Activated naive CD8-positive, alpha-beta T cell treated with anti-CD3 and anti-CD28 coated beads, Interleukin-2, amount 10 ng/mL, durations not matched to agents 7 days and 5 days (primary cell): Measurements from ENCODE around the gene DDR2. TPM values are rescaled to one million over a fixed set of nuclear protein-coding genes. Genes with fewer than 3 reads are reported as not detected.

Source experiments
- ATAC-seq: fragments of 150-1000 bp; cut with Tn5 transposase; one replicate; pipeline ENCODE4 v1.10.0; 2021; ENCODE audit warnings: low read depth, moderate library complexity
- POLR2A ChIA-PET: fragments of 350-600 bp; sonication (Branson Sonifier 250); formaldehyde crosslinking; loops from one replicate; lab custom pipeline; 2021; ENCODE audit warnings: antibody characterized with exemption; lab: Charles Lee
- DNase-seq: peaks from one replicate; pipeline ENCODE4 v3.0.0; 2021
- H3K27ac Mint-ChIP-seq: one replicate; pipeline ENCODE4 v1.8.0; 2022; ENCODE audit warnings: mild to moderate bottlenecking, mixed read lengths
- H3K27me3 Mint-ChIP-seq: one replicate; pipeline ENCODE4 v1.8.0; 2022; ENCODE audit warnings: mild to moderate bottlenecking, moderate library complexity, mixed read lengths
- H3K36me3 Mint-ChIP-seq: one replicate; pipeline ENCODE4 v1.8.0; 2021; ENCODE audit warnings: mild to moderate bottlenecking, mixed read lengths
- H3K4me1 Mint-ChIP-seq: one replicate; pipeline ENCODE4 v1.8.0; 2021; ENCODE audit warnings: mixed read lengths
- H3K4me3 Mint-ChIP-seq: one replicate; pipeline ENCODE4 v1.8.0; 2022; ENCODE audit warnings: mild to moderate bottlenecking, moderate library complexity, mixed read lengths
- H3K9me3 Mint-ChIP-seq: one replicate; pipeline ENCODE4 v1.8.0; 2021; ENCODE audit warnings: mixed read lengths
- total RNA-seq, 2 experiments: library from RNA; stranded (reverse); gene quantifications; one replicate each; pipeline ENCODE4 v1.2.3, GENCODE V29; 2021

DDR2 gene
- total RNA-seq, 2 experiments from 2014 or later: 0.14 to 0.34 TPM

- Mint-ChIP-seq H3K27ac (no peak overlapping the region), H3K27me3 (peaks cover 10% of the 10 kb centered on the region), H3K4me1 (no peaks in the 10 kb centered on the region), H3K9me3 (no peaks in the 10 kb centered on the region), H3K4me3 (no peak overlapping the region), H3K36me3 (no peaks in the 10 kb centered on the region)
- no peak for ATAC-seq
- no peak for DNase-seq
- POLR2A ChIA-PET: no interaction called here
Observed at GRCh38 chr1:162670928-162671663, 38.8 kb downstream of the DDR2 start.

DNA sequence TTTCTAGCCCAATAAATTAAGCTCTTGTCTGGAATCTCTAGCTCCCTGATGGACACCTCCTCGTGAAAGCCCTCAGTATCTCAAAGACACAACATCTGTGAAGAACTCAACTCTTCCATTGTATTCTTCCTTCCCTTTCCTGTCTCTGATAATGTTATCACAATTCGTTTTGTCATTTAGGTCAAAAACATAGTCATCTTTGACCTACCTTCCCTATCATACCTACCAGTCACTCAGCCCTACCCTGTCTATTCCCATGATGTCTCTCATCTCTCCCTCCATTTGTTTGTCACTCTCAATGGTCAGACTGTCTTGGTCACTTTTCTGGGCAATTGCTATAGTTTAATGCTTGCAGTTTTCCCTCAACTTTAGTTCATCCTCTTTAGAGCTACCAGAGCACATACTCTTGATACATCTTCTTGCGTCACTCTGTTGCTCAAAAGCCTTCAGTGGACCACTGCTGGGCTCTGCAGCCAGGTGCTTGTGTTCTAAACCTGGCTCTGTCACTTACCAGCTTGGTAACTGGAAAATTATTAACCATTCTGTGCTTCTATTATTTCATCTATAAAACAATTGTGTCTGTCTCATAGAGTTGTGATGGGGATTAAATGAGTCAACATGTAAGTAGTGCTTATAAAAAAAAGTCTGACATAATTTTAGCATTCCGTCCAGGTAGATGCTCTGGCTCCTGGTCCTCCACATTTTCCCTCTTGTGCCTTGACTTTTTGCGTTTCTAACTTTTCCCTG is 39.6 kb downstream of the DDR2 start:
- no peaks in the 10 kb centered on the region for H3K4me1 Mint-ChIP-seq
- ATAC-seq (no peak), DNase-seq (no peak)
- POLR2A ChIA-PET: no interaction called here
- no peaks in the 10 kb centered on the region for H3K36me3 Mint-ChIP-seq
- H3K9me3 Mint-ChIP-seq: no peaks in the 10 kb centered on the region
- peaks cover 7% of the 10 kb centered on the region for H3K27me3 Mint-ChIP-seq
- H3K4me3 Mint-ChIP-seq: no peak overlapping the region
- H3K27ac Mint-ChIP-seq: no peak overlapping the region

GRCh38 chr1:162672622-162673260 is 40.5 kb downstream of the DDR2 start:
- POLR2A ChIA-PET: no interaction called here
- DNase-seq (no peak), ATAC-seq (no peak)
- Mint-ChIP-seq H3K9me3 (no peaks in the 10 kb centered on the region), H3K27me3 (peaks cover 1% of the 10 kb centered on the region), H3K4me1 (no peaks in the 10 kb centered on the region), H3K36me3 (no peaks in the 10 kb centered on the region), H3K27ac (no peak overlapping the region), H3K4me3 (no peak overlapping the region)

DNA sequence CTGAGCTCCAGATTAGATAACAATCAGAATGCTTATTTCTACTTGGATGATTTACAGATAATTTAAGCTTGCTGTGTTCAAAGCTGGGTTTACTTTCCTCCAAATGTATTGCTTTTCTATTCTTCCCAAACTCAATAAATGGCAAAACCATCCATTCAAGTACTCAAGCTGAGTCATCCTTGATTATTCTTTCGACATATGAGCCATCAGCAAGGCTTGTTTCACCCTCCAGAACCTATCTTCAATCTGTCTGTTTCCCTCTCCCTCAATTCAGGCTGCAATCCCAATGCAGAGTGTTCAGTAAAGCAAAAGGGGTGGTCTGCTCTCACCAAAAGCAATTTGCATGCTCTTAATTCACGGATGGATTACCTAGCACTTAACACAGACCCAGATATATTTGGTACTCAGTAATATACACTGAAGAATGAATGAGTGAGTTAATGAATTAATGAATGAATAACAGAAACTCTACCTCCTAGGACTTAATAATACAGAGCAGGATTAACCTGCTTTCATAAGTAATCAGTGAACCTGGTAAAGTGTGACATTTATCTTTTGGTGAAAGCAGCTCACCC is 41.9 kb downstream of the DDR2 start:
- ATAC-seq (no peak), DNase-seq (no peak)
- no peak overlapping the region for H3K27ac Mint-ChIP-seq
- H3K4me3 Mint-ChIP-seq: no peak overlapping the region
- no peaks in the 10 kb centered on the region for H3K9me3 Mint-ChIP-seq
- no peaks in the 10 kb centered on the region for H3K36me3 Mint-ChIP-seq
- no peaks in the 10 kb centered on the region for H3K27me3 Mint-ChIP-seq
- POLR2A ChIA-PET: no interaction called here
- H3K4me1 Mint-ChIP-seq: no peaks in the 10 kb centered on the region

DNA sequence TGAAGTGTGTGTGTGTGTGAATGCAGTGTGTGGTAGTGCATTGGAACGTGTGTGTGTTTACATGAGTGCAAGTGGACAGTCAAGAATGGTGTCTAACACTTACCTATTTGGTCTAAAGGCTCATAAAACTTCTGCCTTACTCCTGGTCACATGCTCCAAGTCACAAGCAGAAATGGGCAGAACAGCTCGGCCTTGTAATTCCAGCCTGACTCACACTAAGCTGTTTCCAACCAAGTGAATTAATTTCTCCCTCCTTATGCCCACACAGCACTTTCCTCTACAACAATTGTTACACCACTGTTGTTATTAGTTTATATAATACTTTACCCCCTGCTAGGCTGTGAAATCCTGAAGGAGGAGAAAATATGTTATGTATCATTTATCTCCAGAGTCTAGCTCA is 43.8 kb downstream of the DDR2 start:
- Mint-ChIP-seq H3K9me3 (peaks cover 5% of the 10 kb centered on the region), H3K4me1 (no peaks in the 10 kb centered on the region), H3K27ac (no peak overlapping the region), H3K36me3 (no peaks in the 10 kb centered on the region), H3K27me3 (no peaks in the 10 kb centered on the region), H3K4me3 (no peak overlapping the region)
- DNase-seq (no peak), ATAC-seq (no peak)
- POLR2A ChIA-PET: no interaction called here

DNA sequence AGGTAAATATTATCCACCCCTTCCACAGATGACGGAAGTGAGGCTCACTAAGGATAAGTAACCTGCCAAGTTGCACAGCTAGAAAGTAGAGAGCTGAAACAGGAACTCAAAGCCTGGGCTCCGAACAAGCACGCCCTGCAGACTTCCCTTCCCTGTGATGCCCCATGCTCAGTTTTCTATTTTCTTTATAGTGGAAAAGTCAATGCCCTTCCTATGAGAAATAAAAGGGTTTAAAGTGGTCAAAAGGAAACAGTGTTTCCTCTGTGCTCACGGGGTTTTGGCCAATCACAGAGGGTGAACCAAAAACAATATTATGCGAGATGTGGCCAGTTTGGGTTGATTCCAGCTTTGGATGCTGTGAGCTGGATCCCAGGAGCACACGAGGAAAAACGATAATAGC is 44.5 kb downstream of the DDR2 start:
- DNase-seq (no peak), ATAC-seq (no peak)
- Mint-ChIP-seq H3K4me3 (no peak overlapping the region), H3K27me3 (no peaks in the 10 kb centered on the region), H3K27ac (no peak overlapping the region), H3K4me1 (no peaks in the 10 kb centered on the region), H3K9me3 (peaks cover 5% of the 10 kb centered on the region), H3K36me3 (no peaks in the 10 kb centered on the region)
- POLR2A ChIA-PET: no interaction called here

GRCh38 chr1:162677607-162678371 is 45.5 kb downstream of the DDR2 start:
- H3K27ac Mint-ChIP-seq: no peak overlapping the region
- POLR2A ChIA-PET: no interaction called here
- H3K9me3 Mint-ChIP-seq: peaks cover 5% of the 10 kb centered on the region
- no peak for DNase-seq
- no peak for ATAC-seq
- no peak overlapping the region for H3K4me3 Mint-ChIP-seq
- no peaks in the 10 kb centered on the region for H3K27me3 Mint-ChIP-seq
- no peaks in the 10 kb centered on the region for H3K36me3 Mint-ChIP-seq
- H3K4me1 Mint-ChIP-seq: no peaks in the 10 kb centered on the region

DNA sequence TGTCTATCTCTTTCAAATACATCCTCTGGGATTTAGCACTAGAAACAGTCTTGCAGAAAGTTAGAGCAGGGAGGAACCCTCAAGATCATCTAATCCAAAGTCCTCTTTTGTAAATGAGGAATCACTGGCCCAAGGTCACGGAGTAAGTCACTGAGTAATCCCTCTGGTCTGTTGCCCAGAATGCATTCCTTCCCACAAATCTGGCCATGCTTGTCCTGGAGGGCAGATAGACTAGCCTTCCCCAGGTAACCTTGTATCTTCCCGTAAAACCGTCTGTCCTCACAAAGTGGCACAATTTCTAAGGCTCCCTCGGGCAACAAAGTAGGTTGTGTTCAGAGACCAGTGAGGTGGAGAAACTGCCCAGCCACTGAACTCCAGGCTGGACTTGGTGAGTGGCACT is 46.2 kb downstream of the DDR2 start:
- H3K4me3 Mint-ChIP-seq: no peak overlapping the region
- H3K9me3 Mint-ChIP-seq: peaks cover 5% of the 10 kb centered on the region
- no peaks in the 10 kb centered on the region for H3K27me3 Mint-ChIP-seq
- POLR2A ChIA-PET: no interaction called here
- DNase-seq (no peak), ATAC-seq (no peak)
- no peaks in the 10 kb centered on the region for H3K4me1 Mint-ChIP-seq
- H3K36me3 Mint-ChIP-seq: no peaks in the 10 kb centered on the region
- H3K27ac Mint-ChIP-seq: no peak overlapping the region

- H3K4me3 Mint-ChIP-seq: no peak overlapping the region
- DNase-seq (no peak), ATAC-seq (no peak)
- H3K36me3 Mint-ChIP-seq: no peaks in the 10 kb centered on the region
- H3K27ac Mint-ChIP-seq: no peak overlapping the region
- peaks cover 5% of the 10 kb centered on the region for H3K9me3 Mint-ChIP-seq
- no peaks in the 10 kb centered on the region for H3K27me3 Mint-ChIP-seq
- POLR2A ChIA-PET: no interaction called here
- no peaks in the 10 kb centered on the region for H3K4me1 Mint-ChIP-seq
Observed at GRCh38 chr1:162679298-162679697, 47.0 kb downstream of the DDR2 start.

DNA sequence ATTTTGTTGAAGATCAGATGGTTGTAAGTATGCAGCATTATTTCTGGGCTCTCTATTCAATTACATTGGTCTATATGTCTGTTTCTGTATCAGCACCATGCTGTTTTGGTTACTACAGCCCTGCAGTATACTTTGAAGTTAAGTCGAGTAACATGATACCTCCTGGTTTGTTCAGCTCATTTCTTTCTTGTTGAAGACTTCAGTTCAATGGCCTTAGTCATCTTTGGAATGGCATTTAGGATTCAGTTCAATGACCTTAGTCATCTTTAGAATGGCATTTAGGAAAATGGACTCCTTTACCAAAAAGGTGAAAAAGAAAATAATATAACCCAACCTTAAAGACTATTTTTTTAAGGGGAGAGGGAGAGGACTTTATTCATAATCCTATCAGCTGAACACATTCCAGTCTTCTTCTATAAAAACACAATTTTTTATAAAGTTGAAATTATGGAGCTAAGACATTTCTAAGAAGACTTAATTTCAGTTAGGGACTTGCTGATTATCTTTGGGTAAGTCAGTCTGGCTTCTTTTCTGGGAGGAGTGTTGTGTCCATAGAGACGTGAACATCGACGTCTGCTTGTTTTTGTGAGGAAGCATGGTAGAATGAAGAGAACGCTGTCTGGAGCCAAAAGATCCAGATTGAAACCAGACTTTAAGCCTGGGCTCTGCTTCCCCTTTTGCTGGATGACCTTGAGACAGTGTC is 48.3 kb downstream of the DDR2 start:
- no peak overlapping the region for H3K27ac Mint-ChIP-seq
- peaks cover 5% of the 10 kb centered on the region for H3K9me3 Mint-ChIP-seq
- POLR2A ChIA-PET: no interaction called here
- no peaks in the 10 kb centered on the region for H3K36me3 Mint-ChIP-seq
- DNase-seq: no peak
- no peak overlapping the region for H3K4me3 Mint-ChIP-seq
- no peaks in the 10 kb centered on the region for H3K27me3 Mint-ChIP-seq
- ATAC-seq: no peak
- H3K4me1 Mint-ChIP-seq: no peaks in the 10 kb centered on the region

- H3K27me3 Mint-ChIP-seq: no peaks in the 10 kb centered on the region
- no peak overlapping the region for H3K4me3 Mint-ChIP-seq
- POLR2A ChIA-PET: no interaction called here
- no peaks in the 10 kb centered on the region for H3K36me3 Mint-ChIP-seq
- DNase-seq (no peak), ATAC-seq (no peak)
- H3K9me3 Mint-ChIP-seq: peaks cover 5% of the 10 kb centered on the region
- no peak overlapping the region for H3K27ac Mint-ChIP-seq
- H3K4me1 Mint-ChIP-seq: no peaks in the 10 kb centered on the region
Observed at GRCh38 chr1:162681122-162681436, 48.8 kb downstream of the DDR2 start.

GRCh38 chr1:162682013-162682419 is 49.8 kb downstream of the DDR2 start:
- H3K9me3 Mint-ChIP-seq: peaks cover 5% of the 10 kb centered on the region
- H3K4me3 Mint-ChIP-seq: no peak overlapping the region
- no peaks in the 10 kb centered on the region for H3K4me1 Mint-ChIP-seq
- H3K27ac Mint-ChIP-seq: no peak overlapping the region
- ATAC-seq: no peak
- POLR2A ChIA-PET: no interaction called here
- no peaks in the 10 kb centered on the region for H3K27me3 Mint-ChIP-seq
- no peak for DNase-seq
- no peaks in the 10 kb centered on the region for H3K36me3 Mint-ChIP-seq

DNA sequence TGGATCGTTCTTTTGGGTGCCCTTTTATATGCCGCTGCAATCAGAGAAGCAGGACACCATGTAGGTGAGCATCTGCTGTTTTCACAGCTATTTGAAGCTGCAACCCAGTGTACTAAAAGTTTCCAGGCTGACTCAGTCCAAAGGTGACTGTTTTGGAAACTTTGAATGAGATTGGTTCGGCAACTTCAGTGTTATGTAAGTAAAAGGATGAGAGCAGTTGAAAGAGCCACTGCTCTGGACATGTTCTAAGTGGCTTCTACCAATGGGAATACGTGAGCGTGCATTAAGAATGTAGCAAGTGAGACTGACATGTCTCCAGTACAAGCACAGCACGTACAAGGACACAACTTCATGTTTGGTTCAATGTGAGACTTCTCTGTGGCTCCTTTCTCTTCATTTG is 55.6 kb downstream of the DDR2 start:
- DNase-seq (no peak), ATAC-seq (no peak)
- H3K27me3 Mint-ChIP-seq: peaks cover 2% of the 10 kb centered on the region
- H3K9me3 Mint-ChIP-seq: no peaks in the 10 kb centered on the region
- POLR2A ChIA-PET: no interaction called here
- no peak overlapping the region for H3K4me3 Mint-ChIP-seq
- no peaks in the 10 kb centered on the region for H3K36me3 Mint-ChIP-seq
- H3K4me1 Mint-ChIP-seq: no peaks in the 10 kb centered on the region
- no peak overlapping the region for H3K27ac Mint-ChIP-seq
